Stimulated activated CD4-positive, alpha-beta T cell treated with anti-CD3 and anti-CD28 coated beads, Interleukin-12 subunit alpha, Interleukin-12 subunit beta, amount 100 ng/mL, for 4 hours (primary cell): ENCODE data around the gene CCND1.
"Not testable (repeated sequence)": the region's sequence is repeated elsewhere in the genome, so short reads cannot be mapped to it uniquely, and the experiment has no call there.

Experiments
- DNase-seq: peaks from one replicate; pipeline ENCODE4 v3.0.0-alpha.2; 2020

The CCND1 gene

DNA sequence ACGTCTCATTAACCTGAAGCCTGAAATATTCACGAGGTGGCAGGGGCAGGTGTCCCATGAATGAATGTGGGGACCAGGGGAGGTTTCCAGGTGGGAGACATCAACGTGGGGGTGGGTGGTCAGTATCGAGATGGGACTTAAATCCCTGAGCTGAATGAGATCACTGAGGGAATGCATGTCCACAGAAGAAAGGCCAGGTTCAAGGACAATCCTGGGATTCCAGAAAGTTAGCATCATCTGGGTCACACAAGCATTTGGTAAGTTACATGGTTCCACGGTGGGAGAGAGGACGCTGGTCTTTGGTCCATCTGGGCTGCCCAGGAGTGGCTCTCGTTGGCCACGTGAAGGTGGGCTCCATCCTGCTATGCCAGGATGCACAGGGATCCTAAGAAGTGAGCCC is 22.7 kb upstream of the CCND1 start:
- no peak for DNase-seq

GRCh38 chr11:69620683-69621290 is 20.2 kb upstream of the CCND1 start:
- no peak for DNase-seq

DNA sequence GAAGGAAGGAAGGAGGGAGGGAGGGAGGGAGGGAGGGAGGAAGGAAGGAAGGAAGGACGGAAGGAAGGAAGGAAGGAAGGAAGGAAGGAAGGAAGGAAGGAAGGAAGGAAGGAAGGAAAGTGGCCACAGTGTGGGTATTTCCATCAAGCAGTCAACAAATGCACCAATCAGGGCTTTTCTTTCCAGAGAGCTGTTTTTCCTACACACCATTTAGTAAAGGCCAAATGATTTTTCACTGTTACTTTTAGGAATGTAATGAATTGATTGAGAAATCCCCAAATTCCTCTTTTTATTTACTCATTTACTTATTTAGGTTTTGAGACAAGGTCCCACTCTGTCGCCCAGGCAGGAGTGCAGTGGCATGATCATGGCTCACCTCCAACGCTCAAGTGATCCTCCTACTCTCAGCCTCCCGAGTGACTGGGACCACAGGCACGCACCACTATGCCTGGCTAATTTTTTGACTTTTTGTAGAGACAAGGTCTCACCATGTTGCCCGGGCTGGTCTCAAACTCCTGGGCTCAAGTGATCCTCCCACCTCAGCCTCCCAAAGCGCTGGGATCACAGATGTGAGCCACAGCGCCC is 18.8 kb upstream of the CCND1 start:
- not testable (repeated sequence) for DNase-seq

- no peak for DNase-seq
Observed at GRCh38 chr11:69624293-69624692, 16.7 kb upstream of the CCND1 start.

- DNase-seq, result no peak
Observed at GRCh38 chr11:69625476-69625875, 15.5 kb upstream of the CCND1 start.

DNA sequence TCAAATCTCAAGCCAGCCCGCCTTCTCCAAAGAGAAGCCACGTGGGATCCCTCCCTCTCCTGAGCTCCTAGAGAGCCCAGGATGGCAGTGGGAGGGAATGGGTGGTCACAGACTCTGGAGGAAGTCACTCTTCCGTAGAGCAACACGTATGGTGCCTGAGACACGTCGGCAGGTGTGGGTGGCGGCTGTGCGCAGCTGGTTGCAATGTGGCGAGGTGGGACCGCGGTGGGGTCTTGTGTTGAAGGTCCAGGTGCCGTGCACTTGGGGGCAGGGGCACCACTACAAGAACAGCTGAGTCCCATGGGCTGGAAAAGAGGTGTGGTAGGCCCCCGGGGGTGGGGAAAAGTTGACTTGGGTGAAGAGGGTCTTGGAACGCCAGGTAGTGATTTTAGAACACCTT is 13.4 kb upstream of the CCND1 start:
- DNase-seq, result no peak

- no peak for DNase-seq
Observed at GRCh38 chr11:69630017-69630416, 10.9 kb upstream of the CCND1 start.

DNA sequence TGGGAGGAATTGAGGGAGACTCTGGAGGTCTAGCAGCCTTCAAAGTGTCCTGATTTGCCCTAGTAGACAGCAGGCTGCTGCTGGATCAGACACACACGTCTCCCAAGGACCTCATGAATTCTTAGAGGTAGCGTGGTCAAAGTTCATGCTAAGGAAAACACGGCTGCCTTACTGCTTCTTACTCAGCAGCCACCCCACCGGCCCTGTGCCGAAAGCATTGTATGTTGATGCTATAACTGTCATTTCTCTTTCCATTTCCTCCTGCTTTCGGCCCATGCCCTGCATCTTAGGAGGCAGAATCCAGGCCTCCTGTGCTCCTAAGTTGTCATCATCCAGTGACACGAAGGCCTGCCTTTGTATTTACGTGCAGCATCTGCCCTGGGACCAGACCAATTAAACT is 10.5 kb upstream of the CCND1 start:
- no peak for DNase-seq

GRCh38 chr11:69632900-69633299 is 8.1 kb upstream of the CCND1 start:
- no peak for DNase-seq

DNA sequence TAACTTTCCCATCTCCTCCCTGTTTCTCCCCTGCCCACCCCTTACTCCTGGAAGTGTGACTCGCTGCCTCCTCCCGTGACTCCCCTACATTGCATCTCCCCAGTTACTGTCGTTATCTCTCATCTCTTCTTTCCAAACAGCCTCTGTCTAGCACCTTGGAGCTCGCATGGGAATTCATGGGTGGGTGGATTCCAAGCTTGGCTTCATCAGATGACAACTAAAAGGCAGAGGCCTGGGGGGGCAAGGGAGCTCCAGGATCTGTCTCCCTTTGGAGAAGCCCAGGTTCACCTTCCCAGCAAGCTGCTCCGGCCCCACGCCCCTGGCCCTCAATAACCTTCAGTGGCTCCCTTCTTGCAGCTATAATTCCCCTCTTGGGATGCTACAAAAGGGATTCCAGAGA is 6.9 kb upstream of the CCND1 start:
- DNase-seq, result no peak

- DNase-seq, result no peak
Observed at GRCh38 chr11:69634590-69634989, 6.4 kb upstream of the CCND1 start.

DNA sequence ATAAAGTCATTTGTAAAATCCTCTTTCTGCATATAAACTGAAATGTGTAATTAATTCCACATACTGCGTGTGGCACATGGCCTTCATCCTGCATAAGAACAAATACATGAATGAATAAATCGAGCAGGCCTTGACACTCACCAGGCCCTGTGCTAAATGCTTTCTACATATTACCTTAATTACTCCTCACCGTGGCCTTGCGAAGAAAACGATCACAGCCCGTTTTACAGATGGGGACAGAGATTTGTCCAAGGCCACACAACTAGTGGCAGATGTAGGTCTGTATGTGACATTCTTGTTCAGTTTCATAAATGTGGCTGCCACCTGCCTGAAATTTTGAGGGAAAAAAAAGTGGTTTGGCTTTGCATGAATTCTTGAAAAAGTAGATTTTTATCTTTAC is 5.8 kb upstream of the CCND1 start:
- no peak for DNase-seq

DNA sequence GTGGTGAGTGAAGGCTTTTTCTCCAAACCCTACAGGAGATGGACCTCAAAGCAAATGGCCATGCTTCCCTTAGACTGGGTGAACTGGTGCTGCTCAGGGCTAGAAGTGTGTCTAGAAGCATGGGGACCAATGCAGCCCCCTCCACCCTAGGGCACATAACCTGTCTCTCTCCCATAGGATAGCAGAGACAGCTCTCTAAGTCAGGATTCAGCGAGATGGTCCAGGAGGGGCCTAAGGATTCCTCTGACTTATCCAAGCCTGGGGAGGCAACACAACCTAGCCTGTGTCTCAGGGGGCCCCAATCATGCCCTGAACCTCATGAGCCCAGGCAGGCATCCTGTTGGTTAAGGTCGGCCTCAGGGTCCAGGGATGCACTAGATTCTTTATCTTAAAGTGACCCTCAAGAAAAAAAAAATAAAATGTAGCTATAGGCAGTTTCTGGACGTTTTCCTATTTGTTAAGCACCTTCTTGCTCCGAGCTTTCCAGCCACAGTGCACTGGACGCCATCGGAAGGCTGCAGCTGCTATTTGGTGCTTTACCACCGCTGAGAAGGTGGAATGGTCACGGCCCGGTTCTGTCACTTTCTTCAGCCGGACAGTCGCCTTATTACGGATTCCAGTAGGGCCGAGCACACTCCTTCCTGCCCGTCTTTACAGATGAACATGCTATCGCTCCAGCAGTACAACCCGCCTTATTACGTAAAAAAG is 5.0 kb upstream of the CCND1 start:
- no peak for DNase-seq

- no peak for DNase-seq
Observed at GRCh38 chr11:69636512-69637197, 4.3 kb upstream of the CCND1 start.

GRCh38 chr11:69637198-69637940 is 3.6 kb upstream of the CCND1 start:
- no peak for DNase-seq

DNA sequence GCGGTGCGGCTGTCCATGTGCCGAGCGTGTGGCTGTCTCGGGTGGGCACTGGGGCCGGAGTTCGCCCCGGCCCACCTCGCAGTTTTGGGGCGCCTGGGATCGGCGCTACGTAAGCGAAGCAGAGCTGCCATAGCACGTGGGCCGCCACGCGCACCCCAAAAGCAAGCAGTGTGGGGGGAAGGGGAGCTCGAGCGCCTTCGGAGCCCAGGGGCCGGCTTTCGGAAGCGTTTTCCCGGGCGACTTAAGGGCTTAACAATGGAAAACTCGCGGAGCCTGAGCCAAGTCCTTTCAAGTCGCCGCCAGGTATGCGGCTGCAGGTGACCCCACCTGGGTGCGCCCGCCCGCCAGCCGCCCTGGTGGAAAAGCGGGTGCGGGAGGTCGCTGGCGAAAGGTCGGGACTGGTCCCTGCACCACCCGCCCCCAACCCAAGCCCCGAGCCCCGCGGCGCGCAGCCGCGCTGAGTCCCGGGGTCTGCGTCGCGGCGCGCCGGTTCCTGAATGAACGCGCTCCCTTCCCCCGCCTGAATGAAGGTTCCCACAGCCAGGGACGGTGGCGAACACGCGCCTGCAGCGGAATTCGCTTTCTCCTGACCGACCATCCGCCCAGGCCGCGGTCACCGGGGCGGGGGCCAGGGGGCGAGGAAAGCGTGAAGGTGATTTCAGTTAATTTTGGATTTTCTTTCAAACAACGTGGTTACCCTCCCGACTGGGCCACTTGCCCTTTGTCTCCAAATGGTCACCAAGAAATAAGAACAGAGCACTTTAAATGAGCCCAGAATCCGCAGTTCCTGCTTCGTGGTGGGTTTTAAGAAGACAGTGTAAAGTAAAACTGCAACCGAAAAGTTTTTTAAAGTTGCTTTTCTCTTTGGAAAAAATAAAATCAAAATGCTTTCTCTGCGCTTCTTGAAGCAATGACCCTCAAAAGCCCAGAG is 2.8 kb upstream of the CCND1 start:
- DNase-seq, result no peak

DNA sequence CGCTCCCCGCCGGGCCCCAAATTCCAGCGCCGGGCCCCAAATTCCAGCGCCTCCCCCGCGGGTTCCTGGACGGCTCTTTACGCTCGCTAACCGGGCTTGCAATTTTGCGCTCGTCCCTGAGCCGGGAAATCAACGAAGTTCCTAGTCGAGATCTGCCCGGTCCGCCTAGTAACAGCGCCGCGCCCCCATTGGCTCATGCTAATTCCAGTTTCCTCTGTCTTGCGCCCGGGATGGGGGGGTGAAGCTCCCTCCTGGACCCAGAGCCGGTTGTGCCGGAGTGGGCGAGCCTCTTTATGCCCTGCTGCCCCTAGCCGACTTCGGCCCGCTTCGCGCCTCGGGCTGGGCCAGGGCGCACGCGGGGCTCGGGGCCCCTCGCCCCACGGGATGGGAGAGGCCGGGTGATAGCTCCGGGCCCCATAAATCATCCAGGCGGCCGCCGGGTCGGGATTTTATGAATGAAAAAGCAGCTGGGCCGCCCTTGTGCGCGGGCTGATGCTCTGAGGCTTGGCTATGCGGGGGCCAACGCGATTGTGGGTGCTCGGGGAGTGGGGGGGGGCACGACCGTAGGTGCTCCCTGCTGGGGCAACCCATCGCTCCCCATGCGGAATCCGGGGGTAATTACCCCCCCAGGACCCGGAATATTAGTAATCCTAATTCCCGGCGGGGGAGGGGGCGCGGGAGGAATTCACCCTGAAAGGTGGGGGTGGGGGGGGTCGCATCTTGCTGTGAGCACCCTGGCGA is 1.8 kb upstream of the CCND1 start:
- DNase-seq, result no peak

DNA sequence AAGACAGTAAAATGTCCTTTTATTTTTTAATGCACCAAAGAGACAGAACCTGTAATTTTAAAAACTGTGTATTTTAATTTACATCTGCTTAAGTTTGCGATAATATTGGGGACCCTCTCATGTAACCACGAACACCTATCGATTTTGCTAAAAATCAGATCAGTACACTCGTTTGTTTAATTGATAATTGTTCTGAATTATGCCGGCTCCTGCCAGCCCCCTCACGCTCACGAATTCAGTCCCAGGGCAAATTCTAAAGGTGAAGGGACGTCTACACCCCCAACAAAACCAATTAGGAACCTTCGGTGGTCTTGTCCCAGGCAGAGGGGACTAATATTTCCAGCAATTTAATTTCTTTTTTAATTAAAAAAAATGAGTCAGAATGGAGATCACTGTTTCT is 1.1 kb upstream of the CCND1 start:
- DNase-seq, result no peak

DNA sequence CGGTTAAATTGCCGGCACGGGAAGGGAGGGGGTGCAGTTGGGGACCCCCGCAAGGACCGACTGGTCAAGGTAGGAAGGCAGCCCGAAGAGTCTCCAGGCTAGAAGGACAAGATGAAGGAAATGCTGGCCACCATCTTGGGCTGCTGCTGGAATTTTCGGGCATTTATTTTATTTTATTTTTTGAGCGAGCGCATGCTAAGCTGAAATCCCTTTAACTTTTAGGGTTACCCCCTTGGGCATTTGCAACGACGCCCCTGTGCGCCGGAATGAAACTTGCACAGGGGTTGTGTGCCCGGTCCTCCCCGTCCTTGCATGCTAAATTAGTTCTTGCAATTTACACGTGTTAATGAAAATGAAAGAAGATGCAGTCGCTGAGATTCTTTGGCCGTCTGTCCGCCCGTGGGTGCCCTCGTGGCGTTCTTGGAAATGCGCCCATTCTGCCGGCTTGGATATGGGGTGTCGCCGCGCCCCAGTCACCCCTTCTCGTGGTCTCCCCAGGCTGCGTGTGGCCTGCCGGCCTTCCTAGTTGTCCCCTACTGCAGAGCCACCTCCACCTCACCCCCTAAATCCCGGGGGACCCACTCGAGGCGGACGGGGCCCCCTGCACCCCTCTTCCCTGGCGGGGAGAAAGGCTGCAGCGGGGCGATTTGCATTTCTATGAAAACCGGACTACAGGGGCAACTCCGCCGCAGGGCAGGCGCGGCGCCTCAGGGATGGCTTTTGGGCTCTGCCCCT is 529 bp upstream of the CCND1 start:
- DNase-seq, result no peak

DNA sequence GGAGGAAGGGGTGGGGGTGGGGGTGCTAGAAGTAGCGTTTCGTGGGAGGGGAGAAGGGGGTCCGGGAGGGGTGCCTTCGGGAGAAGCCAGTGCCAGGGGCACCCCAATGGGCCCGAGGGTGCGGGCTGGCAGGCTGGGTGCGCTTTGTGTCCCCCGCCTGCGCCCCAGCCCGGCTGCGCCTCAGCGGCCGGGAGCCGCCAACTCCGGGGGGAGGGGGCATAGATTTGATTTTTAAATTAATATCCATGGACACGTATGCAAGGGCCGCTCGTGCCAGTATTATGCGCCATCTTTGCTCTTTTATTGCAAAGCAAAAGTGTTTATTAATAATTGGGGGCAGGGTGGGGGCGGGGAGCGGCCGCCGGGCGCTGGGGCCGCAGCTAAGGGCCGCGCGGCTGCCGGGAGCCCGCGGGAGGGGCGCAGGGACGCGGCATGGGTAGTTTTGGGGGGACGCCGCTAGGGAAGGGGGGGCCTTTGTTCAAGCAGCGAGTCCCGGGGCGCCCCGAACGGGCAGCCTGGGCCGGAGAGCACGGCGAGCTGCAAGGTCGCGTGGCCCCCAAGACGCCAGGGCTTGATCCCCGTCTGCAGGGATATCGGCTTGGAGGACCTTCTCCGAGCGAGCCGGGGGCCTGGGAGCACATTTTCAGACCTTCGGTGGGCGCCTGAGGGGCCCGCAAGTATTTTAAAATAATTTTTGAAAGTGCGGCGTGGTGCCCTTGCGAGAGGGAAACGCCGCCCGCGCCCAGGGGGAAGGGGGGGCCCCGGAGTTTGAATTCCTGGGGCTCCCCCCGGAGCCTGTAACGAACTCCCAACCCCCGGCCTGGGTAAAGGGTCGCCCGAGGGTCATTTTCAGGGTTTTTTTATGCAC is 959 bp downstream of the CCND1 start:
- DNase-seq, result no peak
